Smooth muscle cell of bladder (primary cell): ENCODE measurements around the gene NMUR2. TPM values are rescaled to one million over a fixed set of nuclear protein-coding genes. Genes with fewer than 3 reads are reported as not detected.

Experiments
- total RNA-seq: library from RNA; depleted of rRNA; stranded (reverse); fragments of >200 nt; gene quantifications from 2 replicates; pipeline ENCODE4 v1.2.3, GENCODE V29; 2014

NMUR2 gene, protein sequence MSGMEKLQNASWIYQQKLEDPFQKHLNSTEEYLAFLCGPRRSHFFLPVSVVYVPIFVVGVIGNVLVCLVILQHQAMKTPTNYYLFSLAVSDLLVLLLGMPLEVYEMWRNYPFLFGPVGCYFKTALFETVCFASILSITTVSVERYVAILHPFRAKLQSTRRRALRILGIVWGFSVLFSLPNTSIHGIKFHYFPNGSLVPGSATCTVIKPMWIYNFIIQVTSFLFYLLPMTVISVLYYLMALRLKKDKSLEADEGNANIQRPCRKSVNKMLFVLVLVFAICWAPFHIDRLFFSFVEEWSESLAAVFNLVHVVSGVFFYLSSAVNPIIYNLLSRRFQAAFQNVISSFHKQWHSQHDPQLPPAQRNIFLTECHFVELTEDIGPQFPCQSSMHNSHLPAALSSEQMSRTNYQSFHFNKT
- total RNA-seq = not detected in 2 replicates

DNA sequence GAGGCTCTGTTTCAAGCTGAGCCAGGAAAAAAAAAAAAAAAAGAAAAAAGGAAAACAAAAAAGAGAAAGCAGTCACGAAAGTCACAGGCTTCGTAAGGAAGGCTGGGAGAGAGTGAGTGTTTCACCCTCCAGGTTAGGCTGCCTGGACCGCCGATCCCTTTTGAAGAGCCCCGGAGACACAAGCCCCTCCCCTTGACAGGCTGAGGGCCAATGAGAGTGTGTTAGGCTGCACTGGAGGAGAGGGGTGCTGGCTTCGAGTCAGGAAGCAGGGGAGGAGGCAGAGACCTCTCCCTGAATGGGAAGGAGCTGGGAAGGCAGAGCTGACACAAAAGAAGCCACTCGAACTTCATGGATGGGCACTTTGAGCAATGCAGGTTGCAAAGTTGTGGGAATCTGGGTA is at the start of gene NMUR2:
NMUR2 (minus strand) TSS at position 135 of the 400 bp plus-strand sequence. CDS start 166 bp downstream, outside the sequence.

